Endodermal cell (in vitro differentiated cells): Measurements from ENCODE around the gene MVD. TPM values are rescaled to one million over a fixed set of nuclear protein-coding genes. Genes with fewer than 3 reads are reported as not detected.
A peak's percentile ranks its signal among the peaks of the same experiment; 100 is the strongest.

Experiments used
- DNase-seq: peaks from one replicate; pipeline ENCODE4 v3.0.0-alpha.2; 2017
- H3K27ac ChIP-seq: 2 replicates; pipeline ENCODE4 v1.5.1; 2013; ENCODE audit warnings: mild to moderate bottlenecking, low read depth, low read length, moderate library complexity
- H3K27me3 ChIP-seq: 2 replicates; pipeline ENCODE4 v1.6.1; 2013; ENCODE audit warnings: mild to moderate bottlenecking, low read length, moderate library complexity; ENCODE audit not compliant: insufficient read depth, control insufficient read depth, poor library complexity, severe bottlenecking
- H3K36me3 ChIP-seq: 2 replicates; pipeline ENCODE4 v1.7.0; 2013; ENCODE audit warnings: mild to moderate bottlenecking, low read length, moderate library complexity; ENCODE audit not compliant: control insufficient read depth, insufficient read depth
- H3K4me1 ChIP-seq: one replicate; pipeline ENCODE4 v1.7.0; 2013; ENCODE audit warnings: low read length; ENCODE audit not compliant: control insufficient read depth, insufficient read depth
- H3K4me3 ChIP-seq: 2 replicates; pipeline ENCODE4 v1.5.1; 2013; ENCODE audit warnings: mild to moderate bottlenecking, low read length, moderate library complexity
- H3K9ac ChIP-seq: 2 replicates; pipeline ENCODE4 v1.6.1; 2013; ENCODE audit warnings: mild to moderate bottlenecking, low read length, moderate library complexity; ENCODE audit not compliant: poor library complexity, severe bottlenecking; ENCODE audit errors: extremely low read depth
- H3K9me3 ChIP-seq: 2 replicates; pipeline ENCODE4 v1.6.1; 2013; ENCODE audit warnings: mild to moderate bottlenecking, low read length, moderate library complexity; ENCODE audit not compliant: control insufficient read depth
- H3K27ac Mint-ChIP-seq: 2 replicates; pipeline ENCODE4 v1.8.0; 2020; ENCODE audit warnings: mixed read lengths
- H3K27me3 Mint-ChIP-seq: 2 replicates; pipeline ENCODE4 v1.8.0; 2021; ENCODE audit warnings: mild to moderate bottlenecking, mixed read lengths; ENCODE audit not compliant: insufficient read depth
- H3K36me3 Mint-ChIP-seq: 2 replicates; pipeline ENCODE4 v1.8.0; 2020; ENCODE audit warnings: low read depth, mixed read lengths
- H3K4me1 Mint-ChIP-seq: 2 replicates; pipeline ENCODE4 v1.8.0; 2020; ENCODE audit warnings: mixed read lengths
- H3K4me3 Mint-ChIP-seq: 2 replicates; pipeline ENCODE4 v1.8.0; 2020; ENCODE audit warnings: mild to moderate bottlenecking, moderate library complexity, mixed read lengths
- H3K9me3 Mint-ChIP-seq: 2 replicates; pipeline ENCODE4 v1.8.0; 2020; ENCODE audit warnings: mild to moderate bottlenecking, mixed read lengths
- CTCF ChIP-seq: fragments of 200-600 bp; sonication (generic); conservative IDR thresholded peaks from 2 replicates; pipeline ENCODE4 v1.5.0; 2021; ENCODE audit warnings: antibody characterized with exemption, mild to moderate bottlenecking
- WGBS, 2 experiments: methylation state at CpG; one replicate each; pipeline versions ENCODE4 v1.1.5 to v1.1.7; 2013; ENCODE audit warnings: missing lambda C conversion rate in 2 of 2, mixed read lengths in 1 of 2; ENCODE audit not compliant: insufficient coverage in 1 of 2, insufficient read length in 1 of 2; 5-methylcytosine and 5-hydroxymethylcytosine counted together
- total RNA-seq, 2 donors: library from RNA; stranded (reverse); fragmentation: NEBNext Ultra II Directional in 1 of 2; extraction: Animal tissue kit (Norgen Biotek cat#: 25700) in 1 of 2; gene quantifications; 2 replicates in 1 of 2; 3 replicates in 1 of 2; pipeline ENCODE4 v1.2.1, GENCODE V29; 2021

The MVD gene
- total RNA-seq, 2 donors from 2014 or later = 79.8 to 81.4 TPM

GRCh38 chr16:88710556-88710955 is 47.7 kb upstream of the MVD start:
- H3K4me3 ChIP-seq = no peak overlapping the region
- no peak for DNase-seq
- 89 to 93% methylated on average over 10 to 15 of the region's 16 CpGs for WGBS, 2 experiments

GRCh38 chr16:88706965-88707826 is 44.3 kb upstream of the MVD start:
- DNase-seq = no peak
- Histone ChIP-seq H3K4me3 (peak overlapping the region; percentile 98), H3K9me3 (no peaks in the 10 kb centered on the region), H3K36me3 (no peaks in the 10 kb centered on the region), H3K4me1 (peaks cover 6% of the 10 kb centered on the region), H3K27ac (no peak overlapping the region), H3K27me3 (no peaks in the 10 kb centered on the region), H3K9ac (peak overlapping the region; percentile 76)
- Mint-ChIP-seq H3K27ac (no peak overlapping the region), H3K27me3 (no peaks in the 10 kb centered on the region), H3K4me1 (peaks cover 13% of the 10 kb centered on the region), H3K36me3 (no peaks in the 10 kb centered on the region), H3K4me3 (peak overlapping the region; percentile 76), H3K9me3 (no peaks in the 10 kb centered on the region)
- TF ChIP-seq CTCF = no peak
- 59 to 71% methylated on average over 13 to 17 of the region's 17 CpGs for WGBS, 2 experiments

More at GRCh38 chr16:88710556-88710955, 47.7 kb upstream of the MVD start:
- no peaks in the 10 kb centered on the region for H3K9me3 Mint-ChIP-seq
- no peak overlapping the region for H3K9ac ChIP-seq
- H3K27ac Mint-ChIP-seq = no peak overlapping the region
- H3K27me3 Mint-ChIP-seq = no peaks in the 10 kb centered on the region
- H3K36me3 Mint-ChIP-seq = peaks cover 2% of the 10 kb centered on the region
- no peak overlapping the region for H3K4me3 Mint-ChIP-seq
- no peaks in the 10 kb centered on the region for H3K36me3 ChIP-seq
- H3K27me3 ChIP-seq = no peaks in the 10 kb centered on the region
- TF ChIP-seq CTCF = no peak
- H3K27ac ChIP-seq = no peak overlapping the region
- H3K9me3 ChIP-seq = no peaks in the 10 kb centered on the region
- H3K4me1 ChIP-seq = no peaks in the 10 kb centered on the region
- peaks cover 8% of the 10 kb centered on the region for H3K4me1 Mint-ChIP-seq

- H3K36me3 Mint-ChIP-seq = no peaks in the 10 kb centered on the region
- H3K4me3 Mint-ChIP-seq = peak within 1 kb of the TSS; percentile 76
- no peaks in the 10 kb centered on the region for H3K27me3 ChIP-seq
- WGBS, 2 experiments = 0% methylated on average over 34 to 86 of the region's 86 CpGs
- H3K27me3 Mint-ChIP-seq = no peaks in the 10 kb centered on the region
- H3K4me1 Mint-ChIP-seq = peaks cover 13% of the 10 kb centered on the region
- H3K27ac ChIP-seq = no peak within 1 kb of the TSS
- no peaks in the 10 kb centered on the region for H3K36me3 ChIP-seq
- H3K27ac Mint-ChIP-seq = peak within 1 kb of the TSS; percentile 86
- H3K9ac ChIP-seq = peak within 1 kb of the TSS; percentile 76
- no peak for TF ChIP-seq CTCF
- H3K9me3 ChIP-seq = no peaks in the 10 kb centered on the region
- H3K4me3 ChIP-seq = peak within 1 kb of the TSS; percentile 98
- peak; percentile 94 for DNase-seq
- H3K9me3 Mint-ChIP-seq = no peaks in the 10 kb centered on the region
- H3K4me1 ChIP-seq = peaks cover 6% of the 10 kb centered on the region
Measured at GRCh38 chr16:88706229-88706964, 43.5 kb upstream of the MVD start, which contains the start of the genes CTU2 and RNF166. CTU2 (plus strand) TSS chr16:88706503; CDS start chr16:88706531, 28 bp downstream. RNF166 (minus strand) TSS chr16:88706408; CDS start chr16:88706325, 83 bp downstream.
